Right ventricle myocardium inferior (tissue), 1 donor: ENCODE data around the gene HERC4. TPM values are rescaled to one million over a fixed set of nuclear protein-coding genes. Genes with fewer than 3 reads are reported as not detected.
"Not testable (repeated sequence)": the region's sequence is repeated elsewhere in the genome, so short reads cannot be mapped to it uniquely, and the experiment has no call there.

Experiments
- ATAC-seq: fragments of 200-7000 bp; cut with Tn5 transposase; one replicate; pipeline ENCODE4 v1.9.1; 2020; ENCODE audit warnings: mild to moderate bottlenecking, moderate library complexity
- DNase-seq: peaks from one replicate; pipeline ENCODE4 v3.0.0; 2021; ENCODE audit errors: missing footprints
- intact Hi-C: fragments of 100-400 bp; cut with DNase I; formaldehyde crosslinking; loops from one replicate; pipeline ENCODE4 v1.11.0; 2022
- total RNA-seq: library from RNA; stranded (reverse); fragmentation: NEBNext Ultra II Directional; extraction: Animal tissue kit (Norgen Biotek cat#: 25700); gene quantifications from one replicate; pipeline ENCODE4 v1.2.1, GENCODE V29; 2021
- donor health status: DM: no; HTN: yes; CAD: no; lungs with severe emphysema.

The HERC4 gene
- total RNA-seq, 1 donor from 2014 or later = 25.5 TPM

DNA sequence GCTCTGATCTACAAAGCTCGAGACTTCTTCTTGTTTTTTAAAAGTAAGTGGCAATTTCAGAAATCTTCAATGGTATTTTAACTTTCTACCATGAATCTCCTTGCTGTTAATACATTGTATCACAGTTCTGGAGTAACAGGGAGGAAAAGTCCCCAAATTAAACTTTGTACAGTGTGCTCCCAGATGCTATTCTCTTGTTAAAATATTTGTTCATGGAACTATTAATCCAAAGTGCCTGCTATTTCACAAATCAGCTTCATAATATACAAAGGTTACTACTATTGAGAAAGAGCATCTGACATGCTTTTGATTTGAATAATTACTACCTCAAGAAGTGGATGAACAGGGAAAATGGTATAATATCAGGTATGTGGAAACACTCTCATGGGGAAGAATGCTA, 154.0 kb downstream of the HERC4 start:
- ATAC-seq = no peak
- intact Hi-C loops = no loop called here
- DNase-seq = no peak

DNA sequence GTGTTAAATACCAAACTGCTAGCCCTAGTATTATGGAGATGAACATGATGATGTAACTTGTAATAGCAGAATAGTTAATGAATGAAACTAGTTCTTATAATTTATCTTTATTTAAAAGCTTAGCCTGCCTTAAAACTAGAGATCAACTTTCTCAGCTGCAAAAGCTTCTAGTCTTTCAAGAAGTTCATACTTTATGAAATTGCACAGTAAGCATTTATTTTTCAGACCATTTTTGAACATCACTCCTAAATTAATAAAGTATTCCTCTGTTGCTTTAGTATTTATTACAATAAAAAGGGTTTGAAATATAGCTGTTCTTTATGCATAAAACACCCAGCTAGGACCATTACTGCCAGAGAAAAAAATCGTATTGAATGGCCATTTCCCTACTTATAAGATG, 157.4 kb downstream of the HERC4 start:
- DNase-seq (no peak), ATAC-seq (no peak)
- intact Hi-C loops = no loop called here

DNA sequence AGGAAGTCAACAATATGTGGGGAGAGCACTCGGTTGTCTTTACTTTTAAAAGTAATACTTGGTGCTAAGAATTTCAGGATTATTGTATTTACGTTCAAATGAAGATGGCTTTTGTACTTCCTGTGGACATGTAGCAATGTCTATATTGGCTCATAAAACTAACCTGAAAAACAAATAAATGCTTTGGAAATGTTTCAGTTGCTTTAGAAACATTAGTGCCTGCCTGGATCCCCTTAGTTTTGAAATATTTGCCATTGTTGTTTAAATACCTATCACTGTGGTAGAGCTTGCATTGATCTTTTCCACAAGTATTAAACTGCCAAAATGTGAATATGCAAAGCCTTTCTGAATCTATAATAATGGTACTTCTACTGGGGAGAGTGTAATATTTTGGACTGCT, 157.9 kb downstream of the HERC4 start:
- ATAC-seq (no peak), DNase-seq (no peak)
- intact Hi-C loops = no loop called here

DNA sequence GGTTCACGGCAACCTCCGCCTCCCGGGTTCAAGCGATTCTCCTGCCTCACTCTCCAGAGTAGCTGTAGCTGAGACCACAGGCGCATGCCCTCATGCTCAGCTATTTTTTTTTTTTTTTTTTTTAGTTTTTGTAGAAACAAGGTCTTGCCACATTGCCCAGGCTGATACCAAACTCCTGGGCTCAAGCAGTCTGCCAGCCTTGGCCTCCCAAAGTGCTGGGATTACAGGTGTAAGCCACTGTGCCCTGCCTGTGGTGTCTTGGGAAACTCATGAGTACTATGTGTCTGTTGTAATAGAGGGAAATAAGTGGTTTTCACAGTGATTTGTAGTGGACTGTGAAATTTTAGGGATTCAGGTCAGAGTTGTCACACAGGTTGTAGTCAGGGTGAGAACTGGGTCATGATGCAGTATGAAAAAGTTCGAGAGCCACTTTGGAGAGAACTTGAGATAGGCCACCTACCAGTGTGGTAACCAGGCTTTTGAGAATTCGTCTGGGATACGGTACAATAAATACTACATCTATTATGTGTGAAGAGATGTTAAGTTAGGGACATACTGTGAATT, 160.2 kb downstream of the HERC4 start:
- ATAC-seq = no peak

DNA sequence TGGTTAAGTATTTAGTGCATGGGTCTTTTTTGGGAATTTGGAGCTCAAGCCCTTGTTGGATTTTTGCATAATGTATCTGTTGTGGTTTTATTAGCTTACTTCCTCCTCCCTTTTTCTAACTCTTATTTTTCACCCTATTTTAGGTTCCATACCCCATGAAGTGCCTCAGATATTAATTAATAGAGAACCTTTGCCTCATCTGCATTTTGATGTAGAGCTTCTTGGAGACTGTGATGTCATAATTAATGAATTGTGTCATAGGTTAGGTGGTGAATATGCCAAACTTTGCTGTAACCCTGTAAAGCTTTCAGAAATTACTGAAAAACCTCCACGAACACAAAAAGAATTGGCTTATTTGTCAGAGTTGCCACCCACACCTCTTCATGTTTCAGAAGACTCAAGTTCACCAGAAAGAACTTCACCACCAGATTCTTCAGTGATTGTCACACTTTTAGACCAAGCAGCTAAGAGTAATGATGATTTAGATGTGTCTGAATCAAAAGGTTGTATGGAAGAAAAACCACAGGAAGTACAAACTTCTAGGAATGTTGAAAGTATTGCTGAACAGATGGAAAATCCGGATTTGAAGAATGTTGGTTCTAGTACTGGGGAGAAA, 162.6 kb downstream of the HERC4 start:
- intact Hi-C loops = no loop called here
- no peak for DNase-seq
- ATAC-seq = no peak

More for the DNA sequence above, 160.2 kb downstream of the HERC4 start:
- no peak for DNase-seq
- intact Hi-C loops = no loop called here

DNA sequence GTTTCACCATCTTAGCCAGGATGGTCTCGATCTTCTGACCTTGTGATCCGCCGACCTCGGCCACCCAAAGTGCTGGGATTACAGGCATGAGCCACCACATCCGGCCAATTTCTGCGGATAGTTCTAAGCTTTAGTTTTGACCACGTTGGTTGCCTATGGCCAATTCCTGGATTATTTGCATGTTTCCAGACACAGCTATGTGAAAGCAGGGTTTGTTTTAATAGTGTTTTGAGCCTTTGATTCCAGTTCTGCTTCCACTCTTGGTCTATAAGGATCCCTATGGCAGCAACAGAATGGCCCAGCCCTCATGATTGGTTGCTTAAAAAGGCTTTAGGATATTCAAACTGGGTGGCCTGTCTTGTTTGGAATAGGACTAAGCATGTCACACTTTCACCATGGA, 171.5 kb downstream of the HERC4 start:
- intact Hi-C loops = no loop called here
- ATAC-seq (no peak), DNase-seq (no peak)

DNA sequence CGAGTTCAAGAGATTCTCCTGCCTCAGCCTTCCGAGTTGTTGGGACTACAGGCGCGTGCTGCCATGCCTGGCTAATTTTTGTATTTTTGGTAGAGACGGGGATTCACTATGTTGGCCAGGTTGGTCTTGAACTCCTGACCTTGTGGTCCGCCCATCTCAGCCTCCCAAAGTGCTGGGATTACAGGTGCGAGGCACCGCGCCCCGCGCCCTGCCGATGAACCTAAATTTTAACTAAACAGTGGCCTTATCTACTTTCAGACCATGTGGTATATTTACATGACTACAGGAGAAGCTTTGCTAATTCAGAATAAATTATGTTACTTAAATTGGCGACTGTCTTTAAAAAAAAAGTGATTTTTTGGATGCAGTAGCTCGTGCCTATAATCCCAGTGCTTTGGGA, 181.4 kb downstream of the HERC4 start:
- intact Hi-C loops = no loop called here
- DNase-seq (no peak), ATAC-seq (no peak)

DNA sequence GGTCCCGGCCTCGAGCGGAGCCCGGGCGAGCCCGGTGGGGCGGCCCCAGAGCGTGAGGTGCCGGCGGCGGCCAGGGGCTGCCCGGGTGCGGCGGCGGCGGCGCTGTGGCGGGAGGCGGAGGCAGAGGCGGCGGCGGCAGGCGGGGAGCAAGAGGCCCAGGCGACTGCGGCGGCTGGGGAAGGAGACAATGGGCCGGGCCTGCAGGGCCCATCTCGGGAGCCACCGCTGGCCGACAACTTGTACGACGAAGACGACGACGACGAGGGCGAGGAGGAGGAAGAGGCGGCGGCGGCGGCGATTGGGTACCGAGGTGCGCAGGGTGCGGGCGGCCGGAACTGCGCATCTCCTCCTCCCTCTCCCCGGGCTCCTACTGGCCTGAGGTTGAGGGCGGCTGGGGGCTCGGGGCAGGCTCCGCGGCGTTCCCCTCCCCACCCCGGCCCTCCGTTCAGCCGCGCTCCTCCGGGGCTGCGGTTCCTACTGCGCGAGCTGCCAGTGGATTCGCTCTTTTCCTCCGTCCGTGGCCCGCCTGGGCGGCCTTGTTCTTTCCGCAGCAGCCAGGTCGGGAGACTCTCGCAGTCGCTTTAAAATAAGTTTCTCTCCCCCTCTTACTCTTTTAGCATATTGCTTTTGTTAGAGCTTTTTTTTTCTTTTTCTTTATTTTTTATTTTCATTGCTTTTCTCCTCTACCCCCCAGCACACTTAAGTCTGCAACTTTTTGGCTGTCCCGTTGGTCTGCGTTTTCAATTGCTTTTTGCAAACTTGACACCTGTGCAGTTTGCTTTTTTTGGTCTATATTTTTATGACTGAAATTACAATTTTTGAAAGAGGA, 190.0 kb downstream of the HERC4 start:
- intact Hi-C loops = loop anchor here (2.0 to 10.0 kb wide), 2 partner anchors 190 to 446 kb away; partner anchors contain the start of gene HERC4
- DNase-seq = peak; percentile 92
- ATAC-seq = peak; percentile 82

DNA sequence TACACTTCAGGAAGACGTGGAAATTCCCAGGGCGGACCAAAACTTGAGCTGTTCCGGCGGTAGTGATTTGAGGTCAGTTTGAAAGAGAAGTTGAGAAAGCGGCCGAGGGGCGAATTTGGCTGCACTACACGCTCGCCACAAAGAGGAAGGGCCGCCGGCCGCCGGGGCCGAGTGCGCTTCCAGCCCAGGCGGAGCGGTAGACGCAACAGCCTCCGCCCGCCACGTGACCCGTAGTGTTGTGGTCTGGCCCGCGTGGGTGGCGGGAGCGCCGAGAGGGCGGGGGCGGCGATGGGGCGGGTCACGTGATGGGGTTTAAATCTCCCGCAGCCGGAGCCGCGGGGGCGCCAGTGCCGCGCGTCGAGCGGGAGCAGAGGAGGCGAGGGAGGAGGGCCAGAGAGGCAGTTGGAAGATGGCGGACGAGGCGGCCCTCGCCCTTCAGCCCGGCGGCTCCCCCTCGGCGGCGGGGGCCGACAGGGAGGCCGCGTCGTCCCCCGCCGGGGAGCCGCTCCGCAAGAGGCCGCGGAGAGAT, 190.7 kb downstream of the HERC4 start, which contains the start of gene SIRT1:
TSS of gene SIRT1 (plus strand) at position 344 of the 529 bp plus-strand sequence. CDS start at position 410, 66 bp downstream.
- peak; percentile 97 for ATAC-seq
- DNase-seq = peak; percentile 99
- intact Hi-C loops = loop anchor here (2.0 to 10.0 kb wide), 2 partner anchors 190 to 446 kb away; partner anchors contain the start of gene HERC4

DNA sequence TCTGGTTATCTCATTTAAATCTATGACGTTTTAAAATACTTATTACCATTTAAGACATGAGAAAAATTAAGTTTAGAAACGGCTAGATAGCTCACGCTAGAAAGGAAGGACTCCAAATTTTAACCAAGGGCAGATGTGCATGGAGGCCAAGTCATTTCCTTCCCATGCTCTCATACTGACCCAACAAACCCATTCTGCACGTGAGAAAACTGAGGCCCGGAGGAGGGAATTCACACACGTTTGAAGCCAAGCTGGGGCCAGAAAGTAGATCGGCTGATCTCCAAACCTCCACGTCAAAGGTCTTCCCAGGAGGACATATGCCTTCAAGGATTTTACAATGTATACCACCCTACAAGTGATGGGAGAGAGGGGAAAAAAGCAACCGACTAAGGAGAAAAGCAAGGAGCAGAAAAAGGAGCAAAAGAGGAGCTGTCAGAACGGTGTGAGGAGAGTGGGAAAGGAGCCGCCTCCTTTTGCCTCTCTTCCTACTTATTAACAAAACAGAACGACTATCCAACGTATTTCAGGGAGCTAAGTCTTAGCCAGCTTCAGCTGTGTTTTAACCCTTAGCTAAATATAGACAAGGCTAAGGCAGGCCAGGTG, 191.3 kb downstream of the HERC4 start:
- intact Hi-C loops = loop anchor here (2.0 to 10.0 kb wide), 2 partner anchors 191 to 447 kb away; partner anchors contain the start of gene HERC4
- no peak for ATAC-seq
- no peak for DNase-seq

DNA sequence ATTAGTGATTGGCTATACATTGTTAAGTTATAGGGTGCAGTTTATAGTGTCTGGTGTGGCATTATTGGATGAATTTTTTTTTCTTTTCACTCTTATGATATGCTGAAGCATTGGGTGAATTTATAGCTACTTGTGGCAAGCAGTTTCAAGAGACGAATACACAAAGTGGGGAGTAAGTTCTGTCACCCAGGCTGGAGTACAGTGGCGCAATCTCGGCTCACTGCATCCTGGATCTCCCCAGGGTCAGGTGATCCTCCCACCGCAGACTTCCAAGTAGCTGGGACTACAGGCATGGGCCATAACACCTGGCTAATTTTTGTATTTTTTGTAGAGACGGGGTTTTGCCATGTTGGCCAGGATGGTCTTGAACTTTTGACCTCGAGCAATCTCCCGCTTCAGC, 196.9 kb downstream of the HERC4 start:
- ATAC-seq (no peak), DNase-seq (no peak)
- intact Hi-C loops = no loop called here

DNA sequence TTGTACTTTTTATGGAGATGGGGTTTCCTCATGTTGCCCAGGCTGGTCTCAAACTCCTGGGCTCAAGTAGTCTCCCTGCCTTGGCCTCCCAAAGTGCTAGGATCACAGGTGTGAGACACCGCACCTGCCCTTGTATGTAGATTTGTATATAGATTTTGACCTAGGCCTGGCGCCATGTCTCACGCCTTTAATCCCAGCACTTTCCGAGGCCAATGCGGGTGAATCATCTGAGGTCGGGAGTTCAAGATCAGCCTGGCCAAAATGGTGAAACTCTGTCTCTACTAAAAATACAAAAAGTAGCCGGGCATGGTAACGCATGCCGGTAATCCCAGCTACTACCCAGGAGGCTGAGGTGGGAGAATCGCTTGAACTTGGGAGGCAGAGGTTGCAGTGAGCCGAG, 197.7 kb downstream of the HERC4 start:
- intact Hi-C loops, ATAC-seq, DNase-seq: not testable (repeated sequence)

DNA sequence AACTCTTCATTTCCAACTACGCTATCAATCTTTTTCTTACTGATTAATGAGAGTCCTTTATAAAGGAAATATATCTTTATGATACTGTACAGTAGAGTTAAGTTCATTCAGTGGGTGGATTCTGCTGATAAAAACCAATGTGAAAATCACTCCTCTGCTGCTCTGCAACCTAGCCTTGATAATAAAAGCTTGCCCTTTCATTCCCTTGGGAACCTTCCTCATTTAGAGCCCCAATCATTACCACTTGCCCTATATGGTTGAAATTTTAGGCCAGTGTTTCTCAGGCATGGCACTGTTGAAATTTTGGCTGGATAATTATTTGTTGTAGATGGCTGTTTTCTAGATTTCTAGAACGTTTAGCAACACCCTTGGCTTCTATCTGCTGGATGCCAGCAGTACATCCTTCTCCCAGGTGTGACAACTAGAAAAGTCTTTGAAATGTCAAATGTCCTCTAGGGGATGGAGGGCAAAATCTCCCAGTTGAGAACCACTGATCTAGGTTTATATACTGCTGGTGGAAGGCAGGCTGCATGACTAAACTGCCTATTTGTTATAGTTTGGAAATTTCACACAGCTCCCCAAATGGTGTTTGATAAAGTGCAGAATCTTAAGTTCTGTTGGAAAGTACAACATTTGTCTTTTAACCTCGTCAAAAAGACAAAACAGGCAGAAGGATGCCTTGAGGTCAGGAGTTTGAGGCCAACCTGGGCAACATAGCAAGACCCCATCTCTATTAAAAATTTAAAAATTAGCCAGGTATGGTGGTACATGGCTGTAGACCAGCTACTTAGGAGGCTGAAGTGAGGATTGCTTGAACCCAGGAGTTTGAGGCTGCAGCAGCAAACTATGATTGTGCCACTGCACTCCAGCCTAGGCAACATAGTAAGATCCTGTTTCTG, 199.5 kb downstream of the HERC4 start:
- no peak for ATAC-seq

More for the DNA sequence above, 199.5 kb downstream of the HERC4 start:
- intact Hi-C loops = no loop called here
- DNase-seq = no peak

Other genes starting within 250 kb of the HERC4 start
- 7.1 TPM for gene DNAJC12, start 237.1 kb downstream of the HERC4 start, total RNA-seq
- 10.9 TPM for gene SIRT1, start 190.6 kb downstream of the HERC4 start, total RNA-seq
- gene MYPN, start 34.2 kb upstream of the HERC4 start, total RNA-seq = 112 TPM
- gene ATOH7, start 156.8 kb upstream of the HERC4 start, total RNA-seq = not detected